OCI-LY7 (cell line): ENCODE results near the gene SLC22A16.

Experiments
- EZH2phosphoT487 ChIP-seq: fragments of 200-600 bp; sonication (generic); IDR thresholded peaks from 2 replicates; pipeline ENCODE4 v1.6.1; 2018; ENCODE audit warnings: low read depth, borderline replicate concordance, mild to moderate bottlenecking, mixed run types, antibody characterized with exemption, low read length, moderate library complexity, mixed read lengths
- TF ChIP-seq, protein P1 (sequence below): fragments of 200-600 bp; sonication (generic); conservative IDR thresholded peaks from 2 replicates; pipeline ENCODE4 v1.5.1; 2014; ENCODE audit warnings: mild to moderate bottlenecking, antibody characterized with exemption, low read length, moderate library complexity, mixed read lengths

DNA sequence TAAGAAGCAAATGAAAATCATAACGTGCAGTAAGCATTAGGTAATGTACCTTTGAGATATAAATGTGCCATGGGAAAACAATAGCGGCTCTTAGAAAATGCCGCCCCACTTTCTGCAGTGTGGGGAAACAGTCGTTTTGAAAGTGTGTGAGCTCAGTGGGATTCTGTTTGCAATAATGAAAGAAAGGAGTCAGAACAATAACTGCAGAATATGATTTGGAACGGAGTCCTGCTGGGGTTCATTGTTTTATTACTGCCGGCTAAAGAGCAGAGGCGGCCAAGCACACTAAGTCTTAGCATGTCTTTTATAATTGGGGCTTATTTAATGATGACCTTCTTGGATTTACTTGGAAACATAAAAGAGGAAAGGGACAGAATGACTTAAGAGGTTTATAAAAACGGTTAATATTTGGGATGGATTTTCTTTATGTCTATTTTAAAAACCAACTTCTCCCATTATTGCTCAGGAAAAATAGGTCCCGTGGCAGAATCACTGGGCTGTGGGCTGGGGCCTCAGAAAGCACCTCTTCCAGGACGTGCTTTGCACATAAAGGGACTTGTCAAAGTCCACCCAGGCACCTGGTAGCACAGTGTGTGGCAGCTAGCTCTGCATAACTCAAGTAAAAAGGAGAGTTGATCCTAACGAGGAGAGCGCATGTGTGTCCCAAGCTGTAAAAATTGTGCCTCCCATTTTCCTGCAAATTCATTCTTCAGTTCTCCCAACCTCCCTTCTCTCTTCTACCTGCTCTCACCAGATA is 44.0 kb upstream of the SLC22A16 start:
- TF ChIP-seq, protein P1, sequence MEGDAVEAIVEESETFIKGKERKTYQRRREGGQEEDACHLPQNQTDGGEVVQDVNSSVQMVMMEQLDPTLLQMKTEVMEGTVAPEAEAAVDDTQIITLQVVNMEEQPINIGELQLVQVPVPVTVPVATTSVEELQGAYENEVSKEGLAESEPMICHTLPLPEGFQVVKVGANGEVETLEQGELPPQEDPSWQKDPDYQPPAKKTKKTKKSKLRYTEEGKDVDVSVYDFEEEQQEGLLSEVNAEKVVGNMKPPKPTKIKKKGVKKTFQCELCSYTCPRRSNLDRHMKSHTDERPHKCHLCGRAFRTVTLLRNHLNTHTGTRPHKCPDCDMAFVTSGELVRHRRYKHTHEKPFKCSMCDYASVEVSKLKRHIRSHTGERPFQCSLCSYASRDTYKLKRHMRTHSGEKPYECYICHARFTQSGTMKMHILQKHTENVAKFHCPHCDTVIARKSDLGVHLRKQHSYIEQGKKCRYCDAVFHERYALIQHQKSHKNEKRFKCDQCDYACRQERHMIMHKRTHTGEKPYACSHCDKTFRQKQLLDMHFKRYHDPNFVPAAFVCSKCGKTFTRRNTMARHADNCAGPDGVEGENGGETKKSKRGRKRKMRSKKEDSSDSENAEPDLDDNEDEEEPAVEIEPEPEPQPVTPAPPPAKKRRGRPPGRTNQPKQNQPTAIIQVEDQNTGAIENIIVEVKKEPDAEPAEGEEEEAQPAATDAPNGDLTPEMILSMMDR = no peak
- no peak for TF ChIP-seq EZH2phosphoT487
